ENCODE data around the gene ASAP3. TPM values are rescaled to one million over a fixed set of nuclear protein-coding genes. Genes with fewer than 3 reads are reported as not detected.

The ASAP3 gene
- total RNA-seq, 1 experiment from 2014 or later: 71.2 TPM

GRCh38 chr1:23483321-23484252 is at the start of gene ASAP3 (continued):
- TF ChIP-seq ZBTB43 (CRISPR knock-in tag; IDR thresholded peaks at IDR 0.05): no peak
- TF ChIP-seq ZSCAN18 (CRISPR knock-in tag; IDR thresholded peaks at IDR 0.05): no peak
- TF ChIP-seq HMGA2 (CRISPR knock-in tag; IDR thresholded peaks at IDR 0.05): no peak
- no peak for TF ChIP-seq CDX4 (CRISPR knock-in tag; IDR thresholded peaks at IDR 0.05; ENCODE audit: borderline replicate concordance)
- no peak for TF ChIP-seq USF1 (CRISPR knock-in tag; IDR thresholded peaks at IDR 0.05)
- no peak for TF ChIP-seq ZNF232 (CRISPR knock-in tag; IDR thresholded peaks at IDR 0.05)
- TF ChIP-seq NR1H2 (CRISPR knock-in tag; IDR thresholded peaks at IDR 0.05): no peak
- TF ChIP-seq ATF2 (CRISPR knock-in tag; IDR thresholded peaks at IDR 0.05; ENCODE audit: borderline replicate concordance, low read depth): no peak
- no peak for TF ChIP-seq CREM (CRISPR knock-in tag; IDR thresholded peaks at IDR 0.05)

- H3K4me3 Mint-ChIP-seq: no peak overlapping the region
- TF ChIP-seq AFF4 (CRISPR knock-in tag; IDR thresholded peaks at IDR 0.05; ENCODE audit: borderline replicate concordance) (no peak), ZBTB21 (CRISPR knock-in tag; IDR thresholded peaks at IDR 0.05; ENCODE audit: borderline replicate concordance) (no peak), ZNF219 (CRISPR knock-in tag; IDR thresholded peaks at IDR 0.05; ENCODE audit: borderline replicate concordance) (no peak), OVOL2 (CRISPR knock-in tag; IDR thresholded peaks at IDR 0.05; ENCODE audit: borderline replicate concordance) (no peak), GRHL2 (CRISPR knock-in tag; IDR thresholded peaks at IDR 0.05; ENCODE audit: insufficient replicate concordance, severe bottlenecking) (no peak), FOXP1 (CRISPR knock-in tag; IDR thresholded peaks at IDR 0.05; ENCODE audit: borderline replicate concordance) (no peak), E2F1 (CRISPR knock-in tag; IDR thresholded peaks at IDR 0.05) (no peak), TEAD4 (CRISPR knock-in tag; IDR thresholded peaks at IDR 0.05) (no peak), ZNF281 (CRISPR knock-in tag; IDR thresholded peaks at IDR 0.05) (no peak)
Observed at GRCh38 chr1:23533246-23534023, 49.5 kb upstream of the ASAP3 start.

More at GRCh38 chr1:23533246-23534023, 49.5 kb upstream of the ASAP3 start:
- Mint-ChIP-seq H3K36me3 (no peaks in the 10 kb centered on the region), H3K4me1 (peaks cover 18% of the 10 kb centered on the region), H3K9me3 (no peaks in the 10 kb centered on the region), H3K27ac (no peak overlapping the region), H3K27me3 (ENCODE audit: low read depth) (peaks cover 50% of the 10 kb centered on the region)
- ATAC-seq: no peak
- ChIA-PET POLR2A (no interaction called here), CTCF (interaction anchor here (1.3 to 4.8 kb wide), 3 partner anchors 36 to 101 kb away, joined by 3 to 56 read pairs (median 31); no protein-coding TSS in a partner anchor)
- no peak for DNase-seq (ENCODE audit: low spot score)

All from WTC11 (cell line).